Loucy (cell line): ENCODE data around the gene IGSF10.

Experiments
- H2AFZ ChIP-seq: fragments of 200-600 bp; sonication (generic); 2 replicates; pipeline ENCODE4 v1.6.0; 2016; ENCODE audit warnings: antibody characterized with exemption, mild to moderate bottlenecking, low read length, moderate library complexity
- H3F3A ChIP-seq: fragments of 200-600 bp; 2 replicates; pipeline ENCODE4 v1.6.0; 2016; ENCODE audit warnings: antibody characterized with exemption, low read depth, mild to moderate bottlenecking
- H3K27me3 ChIP-seq: fragments of 200-600 bp; sonication (generic); 2 replicates; pipeline ENCODE4 v1.6.1; 2014; ENCODE audit warnings: low read length, mild to moderate bottlenecking; ENCODE audit not compliant: insufficient read depth, poor library complexity, severe bottlenecking
- H3K36me3 ChIP-seq: fragments of 200-600 bp; sonication (generic); 2 replicates; pipeline ENCODE4 v1.6.1; 2016; ENCODE audit warnings: low read length; ENCODE audit not compliant: insufficient read depth
- H3K4me1 ChIP-seq: fragments of 200-600 bp; sonication (generic); 2 replicates; pipeline ENCODE4 v1.5.1; 2014; ENCODE audit warnings: low read length, mild to moderate bottlenecking; ENCODE audit not compliant: insufficient read depth, poor library complexity, severe bottlenecking
- H3K4me2 ChIP-seq: fragments of 200-600 bp; sonication (generic); 2 replicates; pipeline ENCODE4 v1.6.0; 2014; ENCODE audit warnings: antibody characterized with exemption, low read length, low read depth, mild to moderate bottlenecking; ENCODE audit not compliant: poor library complexity, severe bottlenecking
- H3K4me3 ChIP-seq: fragments of 200-600 bp; sonication (generic); 2 replicates; pipeline ENCODE4 v1.5.1; 2014; ENCODE audit warnings: low read length, mild to moderate bottlenecking, mixed read lengths; ENCODE audit not compliant: poor library complexity, severe bottlenecking
- H3K79me2 ChIP-seq: fragments of 200-600 bp; sonication (generic); 2 replicates; pipeline ENCODE4 v1.6.1; 2014; ENCODE audit warnings: low read length; ENCODE audit not compliant: insufficient read depth
- H3K9ac ChIP-seq: fragments of 200-600 bp; sonication (generic); 2 replicates; pipeline ENCODE4 v1.6.0; 2014; ENCODE audit warnings: mild to moderate bottlenecking, low read depth, low read length, moderate library complexity; ENCODE audit not compliant: poor library complexity, severe bottlenecking
- H3K9me2 ChIP-seq: fragments of 200-600 bp; sonication (generic); replicated peaks from 2 replicates; pipeline ENCODE4 v1.6.1; 2016; ENCODE audit warnings: low read depth, low read length, mixed read lengths
- H3K9me3 ChIP-seq: fragments of 200-600 bp; sonication (generic); 2 replicates; pipeline ENCODE4 v1.6.1; 2014; ENCODE audit warnings: mild to moderate bottlenecking, antibody characterized with exemption, low read length, low read depth; ENCODE audit not compliant: insufficient read depth
- H4K20me1 ChIP-seq: fragments of 200-600 bp; sonication (generic); 2 replicates; pipeline ENCODE4 v1.6.0; 2014; ENCODE audit warnings: antibody characterized with exemption, low read length, mild to moderate bottlenecking; ENCODE audit not compliant: insufficient read depth, poor library complexity, severe bottlenecking
- CTCF ChIP-seq: fragments of 200-600 bp; sonication (generic); conservative IDR thresholded peaks from 2 replicates; pipeline ENCODE4 v1.5.1; 2014; ENCODE audit warnings: mild to moderate bottlenecking, antibody characterized with exemption, low read length
- EZH2phosphoT487 ChIP-seq: fragments of 200-600 bp; IDR thresholded peaks from 2 replicates; pipeline ENCODE4 v1.6.1; 2018; ENCODE audit warnings: antibody characterized with exemption, mild to moderate bottlenecking, moderate library complexity, borderline replicate concordance

IGSF10 gene

GRCh38 chr3:151446002-151446340 lies 14.9 kb downstream of the IGSF10 start:
- Histone ChIP-seq H3K79me2 (no peaks in the 10 kb centered on the region), H4K20me1 (no peaks in the 10 kb centered on the region), H3K36me3 (no peaks in the 10 kb centered on the region), H3F3A (no peaks in the 10 kb centered on the region), H3K4me2 (no peak overlapping the region), H3K27me3 (no peaks in the 10 kb centered on the region), H3K9me3 (no peaks in the 10 kb centered on the region), H3K4me1 (no peaks in the 10 kb centered on the region), H3K9ac (no peak overlapping the region), H2AFZ (no peak overlapping the region), H3K4me3 (no peak overlapping the region), H3K9me2 (no peaks in the 10 kb centered on the region)
- TF ChIP-seq EZH2phosphoT487 (no peak), CTCF (no peak)

GRCh38 chr3:151445273-151446001 lies 15.4 kb downstream of the IGSF10 start:
- Histone ChIP-seq H3K36me3 (no peaks in the 10 kb centered on the region), H2AFZ (no peak overlapping the region), H3K9ac (no peak overlapping the region), H3K4me2 (no peak overlapping the region), H4K20me1 (no peaks in the 10 kb centered on the region), H3K4me3 (no peak overlapping the region), H3F3A (no peaks in the 10 kb centered on the region), H3K27me3 (no peaks in the 10 kb centered on the region), H3K9me2 (no peaks in the 10 kb centered on the region), H3K79me2 (no peaks in the 10 kb centered on the region), H3K4me1 (no peaks in the 10 kb centered on the region), H3K9me3 (no peaks in the 10 kb centered on the region)
- TF ChIP-seq CTCF (no peak), EZH2phosphoT487 (no peak)

GRCh38 chr3:151443583-151443982 lies 17.3 kb downstream of the IGSF10 start:
- Histone ChIP-seq H3K79me2 (no peaks in the 10 kb centered on the region), H3K9me3 (no peaks in the 10 kb centered on the region), H4K20me1 (no peaks in the 10 kb centered on the region), H2AFZ (no peak overlapping the region), H3K4me2 (no peak overlapping the region), H3F3A (no peaks in the 10 kb centered on the region; the same call in 1 of the 2 replicates), H3K36me3 (no peaks in the 10 kb centered on the region), H3K9ac (no peak overlapping the region), H3K4me3 (no peak overlapping the region), H3K9me2 (no peaks in the 10 kb centered on the region), H3K4me1 (no peaks in the 10 kb centered on the region), H3K27me3 (no peaks in the 10 kb centered on the region)
- no peak for TF ChIP-seq EZH2phosphoT487
- no peak for TF ChIP-seq CTCF
